Brain microvascular endothelial cell (primary cell): Measurements from ENCODE around the gene STXBP5.

Experiments
- DNase-seq: peaks from one replicate; pipeline ENCODE4 v3.0.0-alpha.2; 2020
- H3K27ac ChIP-seq: fragments of 250-450 bp; sonication (Bioruptor Pico); 2 replicates; pipeline ENCODE4 v1.5.1; 2020; ENCODE audit warnings: mild to moderate bottlenecking, moderate library complexity
- H3K27me3 ChIP-seq: fragments of 250-450 bp; sonication (Bioruptor Pico); replicated peaks from 2 replicates; pipeline ENCODE4 v1.5.1; 2020; ENCODE audit warnings: mild to moderate bottlenecking
- H3K36me3 ChIP-seq: fragments of 250-450 bp; sonication (Bioruptor Pico); replicated peaks from 2 replicates; pipeline ENCODE4 v1.5.1; 2020; ENCODE audit warnings: mild to moderate bottlenecking
- H3K4me3 ChIP-seq: 2 replicates; pipeline ENCODE4 v1.5.1; 2011; ENCODE audit warnings: low read depth, mild to moderate bottlenecking, control low read depth, low read length, moderate library complexity
- in situ Hi-C: cut with HindIII; loops from 2 replicates; pipeline ENCODE4 v1.10.0; 2017; ENCODE audit warnings: low sequenced_read_pairs, low pct_ligation_motif_present
- TF ChIP-seq, protein P1 (sequence below): IDR thresholded peaks from 2 replicates; pipeline ENCODE4 v1.5.1; 2011; ENCODE audit warnings: low read depth, mild to moderate bottlenecking, moderate library complexity, low read length, control low read depth, inconsistent platforms; ENCODE audit errors: missing control alignments

Gene STXBP5

DNA sequence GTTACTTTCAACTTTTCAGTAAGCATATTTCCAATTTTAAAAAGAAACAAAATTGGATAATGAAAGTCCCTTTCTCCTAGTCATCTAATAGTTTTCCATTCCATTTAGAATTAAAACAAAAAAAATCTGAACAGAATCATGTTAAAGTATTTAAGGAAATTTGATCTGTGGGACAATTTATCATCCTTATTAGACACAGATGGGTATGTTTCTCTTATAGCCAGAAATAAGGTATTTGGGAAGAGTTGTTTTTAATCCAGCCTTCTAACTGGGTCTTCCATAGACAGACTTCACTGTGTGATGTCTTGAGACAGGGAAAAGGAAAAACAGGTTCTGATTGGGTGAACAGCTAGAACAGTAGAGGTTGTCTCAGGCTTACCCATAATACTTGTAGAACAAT lies 39.5 kb upstream of the STXBP5 start:
- H3K27ac ChIP-seq: no peak overlapping the region
- no peak for DNase-seq
- TF ChIP-seq, protein P1, sequence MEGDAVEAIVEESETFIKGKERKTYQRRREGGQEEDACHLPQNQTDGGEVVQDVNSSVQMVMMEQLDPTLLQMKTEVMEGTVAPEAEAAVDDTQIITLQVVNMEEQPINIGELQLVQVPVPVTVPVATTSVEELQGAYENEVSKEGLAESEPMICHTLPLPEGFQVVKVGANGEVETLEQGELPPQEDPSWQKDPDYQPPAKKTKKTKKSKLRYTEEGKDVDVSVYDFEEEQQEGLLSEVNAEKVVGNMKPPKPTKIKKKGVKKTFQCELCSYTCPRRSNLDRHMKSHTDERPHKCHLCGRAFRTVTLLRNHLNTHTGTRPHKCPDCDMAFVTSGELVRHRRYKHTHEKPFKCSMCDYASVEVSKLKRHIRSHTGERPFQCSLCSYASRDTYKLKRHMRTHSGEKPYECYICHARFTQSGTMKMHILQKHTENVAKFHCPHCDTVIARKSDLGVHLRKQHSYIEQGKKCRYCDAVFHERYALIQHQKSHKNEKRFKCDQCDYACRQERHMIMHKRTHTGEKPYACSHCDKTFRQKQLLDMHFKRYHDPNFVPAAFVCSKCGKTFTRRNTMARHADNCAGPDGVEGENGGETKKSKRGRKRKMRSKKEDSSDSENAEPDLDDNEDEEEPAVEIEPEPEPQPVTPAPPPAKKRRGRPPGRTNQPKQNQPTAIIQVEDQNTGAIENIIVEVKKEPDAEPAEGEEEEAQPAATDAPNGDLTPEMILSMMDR: no peak
- H3K27me3 ChIP-seq: no peaks in the 10 kb centered on the region
- no peaks in the 10 kb centered on the region for H3K36me3 ChIP-seq
- H3K4me3 ChIP-seq: no peak overlapping the region
- in situ Hi-C loops: no loop called here

DNA sequence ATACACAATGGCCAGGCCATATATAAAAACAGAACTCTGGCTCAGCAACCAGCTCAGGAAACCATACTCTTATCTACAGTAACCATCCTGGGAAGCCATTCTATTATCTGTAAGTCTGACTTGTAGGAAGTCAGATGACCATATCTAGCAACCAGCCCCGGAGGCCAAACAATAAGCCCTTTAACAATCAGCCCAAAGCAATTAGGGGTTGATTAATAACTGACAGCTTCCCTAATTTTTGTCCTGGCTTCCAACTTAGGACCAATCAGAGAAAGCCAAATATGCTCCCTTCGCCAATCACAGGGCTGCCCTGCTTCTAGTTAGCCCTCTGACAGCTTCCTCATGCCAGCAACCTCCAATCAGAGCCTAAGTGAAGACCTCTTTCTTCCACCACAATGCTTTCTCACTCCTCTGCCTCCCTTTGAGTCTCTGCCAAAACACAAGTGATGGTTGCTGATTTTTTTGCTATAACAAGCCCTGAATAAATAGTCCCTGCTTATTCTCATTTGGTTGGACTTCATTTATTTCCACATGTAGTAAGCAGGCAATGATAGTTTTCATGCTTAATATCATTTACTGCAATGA lies 37.8 kb upstream of the STXBP5 start:
- in situ Hi-C loops: no loop called here
- Histone ChIP-seq H3K27ac (peak overlapping the region; percentile 61), H3K27me3 (no peaks in the 10 kb centered on the region), H3K4me3 (no peak overlapping the region), H3K36me3 (no peaks in the 10 kb centered on the region)
- peak; percentile 48 for DNase-seq
- TF ChIP-seq, protein P1: no peak

DNA sequence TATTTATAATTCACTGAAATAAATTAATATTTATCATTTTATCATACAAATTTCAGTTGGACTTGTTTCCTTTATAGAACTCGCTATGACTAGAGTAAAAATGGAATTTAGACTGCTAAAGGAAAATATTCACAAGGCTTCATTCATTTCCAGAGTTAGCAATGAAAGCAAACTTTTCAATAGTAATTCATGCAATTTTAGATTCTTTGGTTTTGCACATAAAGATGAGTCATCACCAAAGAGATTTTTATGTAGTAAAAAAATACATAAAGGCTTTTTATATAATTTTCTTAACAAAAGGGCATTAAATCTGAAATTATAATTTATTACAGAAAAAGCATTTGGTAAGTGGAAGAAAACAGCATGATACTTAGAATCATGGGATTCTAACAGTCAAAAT lies 37.2 kb upstream of the STXBP5 start:
- Histone ChIP-seq H3K4me3 (no peak overlapping the region), H3K27ac (peak overlapping the region; percentile 61), H3K27me3 (no peaks in the 10 kb centered on the region), H3K36me3 (no peaks in the 10 kb centered on the region)
- in situ Hi-C loops: no loop called here
- TF ChIP-seq, protein P1: no peak
- DNase-seq: no peak

DNA sequence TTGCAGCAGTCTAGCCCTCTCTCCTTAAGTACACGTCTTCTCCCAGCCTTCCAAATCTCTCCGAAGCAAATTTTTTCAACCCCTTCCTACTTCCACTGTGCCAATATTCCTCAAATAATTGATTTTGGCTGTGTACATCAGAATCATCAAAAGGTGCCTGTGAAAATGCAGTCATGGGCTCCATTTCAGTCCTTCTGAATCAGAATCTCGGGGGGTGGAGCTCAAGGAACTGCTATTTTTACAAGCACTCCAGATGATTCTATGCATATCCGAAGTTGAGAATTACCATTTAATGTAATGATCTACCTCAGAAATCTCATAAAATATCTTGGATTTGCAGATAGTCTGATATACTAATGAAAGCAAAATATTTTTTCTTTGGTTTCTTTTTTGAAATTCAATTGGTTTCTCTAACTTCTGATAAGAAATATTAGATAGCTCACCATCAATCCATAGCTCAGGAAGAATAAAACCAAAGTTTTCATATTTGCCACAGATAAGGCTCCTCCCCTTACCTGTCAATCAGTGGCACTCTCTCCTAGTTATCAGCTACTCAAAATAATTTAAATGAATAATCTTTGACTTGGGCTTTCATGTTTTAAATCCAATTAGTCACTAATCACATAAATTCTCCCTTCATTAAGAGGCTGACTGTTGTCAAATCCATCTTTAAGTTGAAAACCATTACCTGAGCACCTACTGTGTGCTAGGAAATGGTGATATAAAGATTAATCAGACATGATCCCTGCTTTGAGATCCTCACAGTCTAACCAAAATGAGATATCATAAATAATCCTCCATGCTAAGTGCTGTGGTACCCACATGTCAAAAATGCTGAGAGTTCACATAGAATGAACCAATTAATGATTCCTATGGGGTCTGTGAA lies 36.4 kb upstream of the STXBP5 start:
- Histone ChIP-seq H3K4me3 (no peak overlapping the region), H3K27me3 (no peaks in the 10 kb centered on the region), H3K36me3 (no peaks in the 10 kb centered on the region), H3K27ac (peak overlapping the region; percentile 61)
- no peak for DNase-seq
- in situ Hi-C loops: no loop called here
- TF ChIP-seq, protein P1: no peak

DNA sequence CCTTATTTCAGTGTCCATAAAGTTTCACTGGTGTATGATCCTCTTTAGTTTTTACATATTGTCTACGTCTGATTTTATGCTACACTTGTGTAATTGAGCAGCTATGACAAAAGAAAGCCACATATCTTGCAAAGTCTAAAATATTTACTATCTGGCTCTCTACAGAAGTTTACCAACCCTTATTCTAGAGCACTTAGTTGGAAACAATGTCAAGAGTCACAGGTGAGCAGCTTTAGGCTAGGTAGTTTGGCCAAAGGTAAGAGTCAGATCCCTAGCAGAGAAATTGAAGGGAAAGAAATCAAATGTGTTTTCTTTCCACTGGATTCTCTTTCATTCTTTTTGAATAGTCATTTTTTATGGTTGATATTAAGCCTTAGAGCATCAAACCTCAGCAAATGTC lies 34.7 kb upstream of the STXBP5 start:
- in situ Hi-C loops: no loop called here
- Histone ChIP-seq H3K4me3 (no peak overlapping the region), H3K27ac (peak overlapping the region; percentile 62), H3K27me3 (no peaks in the 10 kb centered on the region), H3K36me3 (no peaks in the 10 kb centered on the region)
- TF ChIP-seq, protein P1: no peak
- no peak for DNase-seq
